RKO (cell line): Measurements from ENCODE around the gene KIF23.
"Not testable (repeated sequence)": the region's sequence is repeated elsewhere in the genome, so short reads cannot be mapped to it uniquely, and the experiment has no call there.

Experiments used
- DNase-seq: peaks from one replicate; pipeline ENCODE4 v3.0.0-alpha.2; 2016; ENCODE audit warnings: low spot score

The KIF23 gene

DNA sequence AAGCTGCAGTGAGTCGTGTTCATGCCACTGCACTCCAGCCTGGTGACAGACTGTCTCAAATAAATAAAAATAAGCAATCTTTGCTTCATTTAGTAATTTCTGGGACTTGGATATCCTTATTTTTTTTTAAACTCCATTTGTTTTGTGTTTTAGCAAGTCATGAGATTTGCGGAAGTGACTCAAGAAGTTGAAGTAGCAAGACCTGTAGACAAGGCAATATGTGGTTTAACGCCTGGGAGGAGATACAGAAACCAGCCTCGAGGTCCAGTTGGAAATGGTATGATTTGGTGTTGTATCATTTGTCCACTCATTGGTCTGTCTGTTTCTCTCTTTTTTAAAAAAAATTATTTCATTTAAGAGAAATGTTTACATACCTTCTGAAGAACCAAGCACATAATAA is 21.8 kb downstream of the KIF23 start:
- no peak for DNase-seq

DNA sequence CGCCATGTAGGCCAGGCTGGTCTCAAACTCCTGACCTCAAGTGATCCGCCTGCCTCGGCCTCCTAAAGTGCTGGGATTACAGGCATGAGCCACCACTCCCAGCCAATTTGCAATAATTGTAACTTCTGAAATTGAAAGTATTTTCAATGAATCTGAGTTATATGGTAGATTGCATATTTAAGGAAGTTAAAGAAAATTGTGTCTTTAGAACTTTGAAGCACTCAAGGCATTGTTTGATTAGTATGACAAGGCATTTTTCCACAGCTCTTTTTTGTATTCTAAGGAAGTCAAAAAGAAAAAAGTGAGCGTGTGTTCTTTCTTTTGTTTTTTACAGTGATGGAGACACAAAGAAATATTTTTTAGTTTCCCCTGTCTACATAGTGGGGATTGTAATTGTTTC is 22.8 kb downstream of the KIF23 start:
- DNase-seq: no peak

DNA sequence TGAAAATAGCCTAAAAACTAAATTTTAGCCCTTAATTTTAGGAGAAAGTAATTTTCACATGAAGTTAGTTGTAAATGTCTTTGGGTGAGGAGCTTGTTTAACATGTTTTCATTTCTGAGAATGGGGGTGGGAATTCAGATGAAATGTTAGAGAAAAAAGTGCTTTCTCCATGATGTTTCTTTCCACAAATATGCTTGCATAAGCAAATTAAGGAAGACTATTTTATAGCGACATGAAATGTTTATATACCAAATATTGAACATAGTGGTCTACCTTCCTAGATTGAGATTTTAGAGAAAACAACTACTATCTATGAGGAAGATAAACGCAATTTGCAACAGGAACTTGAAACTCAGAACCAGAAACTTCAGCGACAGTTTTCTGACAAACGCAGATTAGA is 25.5 kb downstream of the KIF23 start:
- no peak for DNase-seq

DNA sequence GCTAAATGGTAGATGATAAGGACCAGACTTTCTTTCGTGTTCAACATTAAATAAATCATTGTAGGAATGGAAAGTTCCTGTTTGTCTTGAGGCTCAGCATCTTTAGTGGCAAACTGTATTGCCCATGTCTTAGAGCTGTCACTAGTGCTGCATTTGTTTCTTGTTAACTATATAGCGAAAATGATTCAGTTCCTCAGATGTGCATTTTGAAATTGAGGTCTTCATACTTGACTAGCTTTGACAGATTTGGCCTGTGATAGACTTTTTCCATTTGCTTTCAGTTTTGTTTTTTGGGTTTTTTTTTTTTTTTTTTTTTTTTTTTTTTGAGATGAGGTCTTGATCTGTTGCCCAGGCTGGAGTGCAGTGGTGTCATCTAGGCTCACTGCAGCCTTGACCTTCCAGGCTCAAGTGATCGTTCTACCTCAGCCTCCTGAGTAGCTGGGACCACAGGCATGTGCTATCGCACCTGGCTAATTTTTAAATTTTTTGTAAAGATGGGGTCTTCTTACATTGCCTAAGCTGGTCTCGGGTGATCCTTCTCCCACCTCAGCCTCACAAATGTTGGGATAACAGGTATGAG is 29.0 kb downstream of the KIF23 start:
- no peak for DNase-seq

DNA sequence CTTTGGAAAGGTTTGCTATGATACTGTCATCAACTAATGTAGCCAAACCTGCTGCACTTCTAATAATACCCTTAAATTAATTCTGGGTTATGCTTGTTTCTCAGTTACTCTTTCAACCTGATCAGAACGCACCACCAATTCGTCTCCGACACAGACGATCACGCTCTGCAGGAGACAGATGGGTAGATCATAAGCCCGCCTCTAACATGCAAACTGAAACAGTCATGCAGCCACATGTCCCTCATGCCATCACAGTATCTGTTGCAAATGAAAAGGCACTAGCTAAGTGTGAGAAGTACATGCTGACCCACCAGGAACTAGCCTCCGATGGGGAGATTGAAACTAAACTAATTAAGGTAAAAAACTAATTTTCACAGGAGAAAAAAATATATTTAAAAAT is 30.5 kb downstream of the KIF23 start:
- no peak for DNase-seq

DNA sequence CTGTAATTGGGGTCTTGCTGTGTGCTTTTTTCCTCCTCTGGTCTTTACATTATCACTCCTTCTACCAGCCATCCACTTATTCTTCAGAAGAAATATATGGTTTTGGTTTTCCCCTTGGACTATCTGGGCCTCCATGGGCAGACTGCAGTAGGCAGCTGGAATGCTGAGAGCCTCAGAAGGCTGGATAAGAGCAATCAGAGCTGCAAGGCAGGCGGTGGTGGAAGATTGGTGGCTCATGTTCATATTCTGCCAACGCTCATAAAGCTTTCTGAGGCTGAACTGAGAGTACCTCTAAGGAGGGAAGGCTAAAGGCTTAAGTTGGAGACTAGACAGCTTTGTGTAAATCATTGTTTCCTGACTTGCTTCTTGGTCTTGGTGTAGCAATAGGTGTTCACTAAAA is 32.8 kb downstream of the KIF23 start:
- DNase-seq: no peak

DNA sequence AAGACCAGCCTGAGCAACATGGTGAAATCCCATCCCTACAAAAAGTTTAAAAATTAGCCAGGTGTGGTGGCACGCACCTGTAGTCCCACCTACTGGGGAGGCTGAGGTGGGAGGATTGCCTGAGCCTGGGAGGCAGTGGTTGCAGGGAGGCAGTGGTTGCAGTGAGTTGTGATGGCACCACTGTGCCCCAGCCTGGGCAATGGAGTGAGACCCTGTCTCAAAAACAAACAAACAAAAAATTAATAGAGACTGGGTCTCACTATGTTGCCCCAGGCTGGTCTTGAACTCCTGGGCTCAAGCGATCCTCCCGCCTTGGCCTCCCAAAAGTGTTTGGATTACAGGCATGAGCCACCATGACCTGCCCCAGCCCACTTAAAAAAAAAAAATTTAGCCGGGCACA is 36.1 kb downstream of the KIF23 start:
- DNase-seq: not testable (repeated sequence)

DNA sequence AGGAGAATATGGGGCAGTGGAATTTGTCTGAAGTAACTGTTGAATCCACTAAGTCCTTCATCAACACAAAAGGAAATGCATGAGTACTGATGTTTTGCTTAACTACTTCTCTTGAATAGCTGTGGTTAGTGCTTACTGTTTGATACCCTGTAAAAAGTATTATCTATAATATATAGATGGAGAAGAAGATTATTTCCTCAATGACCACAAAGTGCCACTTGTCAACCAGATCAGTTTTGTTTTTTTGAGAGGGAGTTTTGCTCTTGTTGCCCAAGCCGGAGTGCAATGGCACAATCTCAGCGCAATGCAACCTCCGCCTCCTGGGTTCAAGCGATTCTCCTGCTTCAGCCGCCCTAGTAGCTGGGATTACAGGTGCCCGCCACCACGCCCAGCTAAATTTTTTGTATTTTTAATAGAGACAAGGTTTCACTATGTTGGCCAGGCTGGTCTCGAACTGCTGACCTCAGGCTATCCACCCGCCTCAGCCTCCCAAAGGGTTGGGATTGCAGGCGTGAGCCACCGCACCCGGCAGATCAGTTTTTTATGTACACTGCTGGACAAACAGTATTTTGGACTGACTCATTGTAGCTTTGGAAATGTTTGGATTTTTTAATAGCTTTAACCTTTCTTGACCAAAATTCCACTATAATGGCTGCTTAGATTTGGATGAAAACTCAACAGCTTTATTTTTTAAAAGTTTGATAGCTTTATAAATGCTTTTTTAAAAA is 37.0 kb downstream of the KIF23 start:
- DNase-seq: peak; percentile 60

DNA sequence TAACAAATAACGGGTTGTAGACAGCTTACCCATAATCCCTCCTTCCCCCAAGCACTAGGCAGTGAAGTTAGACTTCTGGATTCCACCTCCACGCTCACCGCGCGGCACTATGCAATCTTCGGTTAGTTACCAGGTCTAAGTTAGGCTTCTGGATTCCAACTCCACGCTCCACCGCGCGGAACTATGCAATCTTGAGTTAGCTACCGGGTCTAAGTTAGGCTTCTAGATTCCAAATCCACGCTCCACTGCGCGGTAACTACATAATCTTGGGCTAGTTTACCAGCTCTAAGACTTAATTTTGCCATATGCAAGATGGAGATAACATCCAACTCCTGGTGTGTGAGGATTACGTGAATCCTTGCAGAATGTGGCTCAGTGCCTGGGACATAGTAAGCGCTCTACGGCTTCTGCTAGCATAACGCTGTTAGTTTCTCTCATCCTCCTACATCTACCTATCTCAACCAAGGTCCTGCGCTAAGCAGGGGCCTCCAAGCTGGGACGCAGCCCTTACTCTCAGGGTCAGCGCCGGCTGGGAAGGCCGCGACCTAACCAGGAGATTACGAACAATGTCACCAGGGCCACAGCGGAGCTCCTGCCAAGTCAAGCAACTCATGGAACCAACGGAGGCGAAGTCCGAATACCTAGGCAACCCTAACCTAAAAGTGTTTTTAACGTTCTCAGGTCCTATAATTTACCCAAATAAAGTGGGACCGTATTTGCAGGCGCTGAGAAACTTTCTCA is 38.0 kb downstream of the KIF23 start:
- peak; percentile 77 for DNase-seq

DNA sequence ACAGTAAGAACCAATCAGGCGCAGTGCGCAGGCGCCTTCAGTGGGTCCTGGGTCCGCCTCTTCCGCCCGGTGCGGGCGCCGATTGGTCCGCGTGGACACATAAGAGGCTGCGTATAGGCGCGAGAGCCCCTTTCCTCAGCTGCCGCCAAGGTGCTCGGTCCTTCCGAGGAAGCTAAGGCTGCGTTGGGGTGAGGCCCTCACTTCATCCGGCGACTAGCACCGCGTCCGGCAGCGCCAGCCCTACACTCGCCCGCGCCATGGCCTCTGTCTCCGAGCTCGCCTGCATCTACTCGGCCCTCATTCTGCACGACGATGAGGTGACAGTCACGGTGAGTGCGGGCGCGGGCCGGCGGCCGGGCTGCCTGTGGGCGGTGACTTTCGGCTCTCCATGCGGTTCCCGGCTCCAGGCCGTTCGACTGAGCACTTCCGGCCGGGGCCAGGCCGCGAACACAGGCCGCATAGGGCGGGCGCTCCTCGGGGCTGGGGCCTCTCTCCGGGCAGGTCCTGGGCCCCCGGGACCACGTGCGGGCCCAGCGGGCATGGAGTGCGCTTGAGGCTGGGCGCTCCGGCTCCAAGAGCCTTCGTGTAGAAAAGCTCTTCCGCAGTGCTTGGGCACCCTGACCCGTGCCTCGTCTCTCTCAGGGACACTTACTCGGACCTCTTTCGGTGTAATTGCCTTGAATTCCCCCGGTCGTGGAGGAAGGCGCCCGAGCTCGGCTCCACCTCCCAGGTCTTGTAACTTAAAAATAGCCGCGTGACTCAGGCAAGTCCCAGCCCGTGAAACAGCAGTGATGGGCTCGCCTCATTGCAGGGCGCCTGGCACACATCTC is 38.8 kb downstream of the KIF23 start, which contains the start of gene RPLP1:
Gene RPLP1, plus strand, starts transcription at position 127 of the 830 bp plus-strand sequence. Its CDS starts 131 bp downstream, at position 258.
- peak; percentile 95 for DNase-seq

DNA sequence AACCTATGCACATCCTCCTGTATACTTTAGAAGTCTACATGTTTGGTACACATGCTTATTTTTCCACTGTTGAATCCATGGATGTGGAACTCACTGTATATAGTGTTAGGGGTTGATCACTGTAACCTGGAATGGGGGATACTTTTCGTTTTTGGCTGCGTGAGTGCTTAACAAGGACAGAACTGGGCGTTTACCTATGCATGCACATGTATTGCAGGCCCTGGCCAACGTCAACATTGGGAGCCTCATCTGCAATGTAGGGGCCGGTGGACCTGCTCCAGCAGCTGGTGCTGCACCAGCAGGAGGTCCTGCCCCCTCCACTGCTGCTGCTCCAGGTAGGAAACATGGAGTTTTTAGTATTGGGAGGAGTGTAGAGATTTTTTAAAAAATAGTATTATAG is 40.8 kb downstream of the KIF23 start:
- no peak for DNase-seq

DNA sequence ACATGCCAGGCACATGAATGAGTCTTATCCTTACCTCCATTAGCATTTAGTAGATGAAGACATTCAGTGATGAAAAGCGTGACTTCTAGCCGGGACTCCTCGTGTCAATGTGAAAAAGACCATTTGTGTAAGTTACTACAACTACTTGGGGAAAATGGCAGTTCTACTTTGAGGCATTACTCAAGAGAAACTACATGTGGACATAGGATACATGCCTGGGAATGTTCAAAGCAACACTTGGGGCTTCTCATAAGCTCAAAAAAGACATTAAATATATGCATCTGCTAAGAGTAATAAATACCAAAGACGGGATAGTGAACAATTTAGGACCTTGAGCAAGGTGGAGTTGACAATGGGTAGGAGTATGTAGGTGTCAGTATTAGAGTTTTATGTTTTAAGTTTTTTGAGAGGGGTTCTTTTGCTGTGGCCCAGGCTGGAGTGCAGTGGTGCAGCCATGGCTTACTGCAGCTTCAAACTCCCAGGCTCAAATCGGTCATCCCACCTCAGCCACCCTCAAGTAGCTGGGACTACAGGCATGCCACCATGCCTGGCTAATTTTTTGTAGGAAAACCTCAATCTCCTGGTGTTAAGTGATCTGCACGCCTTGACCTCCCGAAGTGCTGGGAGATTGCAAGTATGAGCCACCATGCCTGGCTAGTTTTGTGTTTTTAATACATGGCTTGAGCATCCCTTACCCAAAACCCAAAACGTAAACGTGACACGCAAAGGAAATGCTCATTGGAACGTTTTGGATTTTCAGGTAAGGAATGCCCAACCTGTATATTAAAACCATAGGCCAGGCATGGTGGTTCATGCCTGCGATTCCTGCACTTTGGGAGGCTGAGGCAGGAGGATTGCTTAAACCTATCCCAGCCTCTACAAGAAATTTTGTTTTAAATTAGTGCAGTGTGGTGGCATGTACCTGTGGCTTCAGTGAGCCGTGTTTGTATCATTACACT is 42.3 kb downstream of the KIF23 start:
- no peak for DNase-seq

DNA sequence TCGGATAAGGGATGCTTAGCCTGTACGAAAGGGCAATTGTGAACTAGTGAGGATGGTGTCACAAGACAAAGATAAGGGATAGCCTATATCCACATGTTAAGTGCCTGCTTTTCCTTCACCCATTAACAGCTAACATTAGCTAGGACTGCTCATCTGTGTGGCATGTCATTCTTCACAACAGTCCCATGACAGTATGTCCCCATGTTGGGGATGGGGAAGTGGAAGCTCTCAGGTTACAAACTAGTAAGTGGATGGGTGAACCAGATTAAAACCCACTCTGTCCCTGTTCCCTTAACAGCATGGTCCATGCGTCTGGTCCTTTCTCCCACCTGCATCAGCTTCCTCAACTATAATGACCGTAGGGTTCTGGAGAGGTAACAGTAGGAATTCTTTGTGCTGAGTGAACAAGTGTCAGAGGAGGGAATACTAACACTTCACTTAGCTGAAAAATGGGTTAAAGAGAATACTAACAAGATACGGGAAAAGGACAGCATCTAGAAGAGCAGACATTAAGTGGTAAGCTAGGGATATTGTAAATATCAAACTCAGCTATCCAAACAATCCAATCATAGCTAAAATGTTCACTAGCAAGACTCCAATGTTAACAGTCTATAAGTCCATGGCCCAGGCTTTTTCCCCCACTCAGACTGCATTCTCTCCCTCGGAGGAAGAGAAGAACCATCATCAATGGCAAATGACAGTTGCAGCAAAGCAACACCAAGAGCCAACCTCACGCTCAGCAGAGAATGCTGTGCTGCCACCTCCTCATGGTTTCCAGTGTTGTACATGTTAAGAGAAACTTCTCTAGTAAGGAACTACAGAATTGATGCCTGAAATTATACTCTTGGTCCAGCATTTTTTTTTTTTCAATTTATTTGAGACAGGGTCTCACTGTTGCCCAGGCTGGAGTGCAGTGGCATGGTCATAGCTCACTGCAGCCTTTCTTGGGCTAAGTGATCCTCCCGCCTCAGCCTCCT is 43.4 kb downstream of the KIF23 start:
- DNase-seq: peak; percentile 60

DNA sequence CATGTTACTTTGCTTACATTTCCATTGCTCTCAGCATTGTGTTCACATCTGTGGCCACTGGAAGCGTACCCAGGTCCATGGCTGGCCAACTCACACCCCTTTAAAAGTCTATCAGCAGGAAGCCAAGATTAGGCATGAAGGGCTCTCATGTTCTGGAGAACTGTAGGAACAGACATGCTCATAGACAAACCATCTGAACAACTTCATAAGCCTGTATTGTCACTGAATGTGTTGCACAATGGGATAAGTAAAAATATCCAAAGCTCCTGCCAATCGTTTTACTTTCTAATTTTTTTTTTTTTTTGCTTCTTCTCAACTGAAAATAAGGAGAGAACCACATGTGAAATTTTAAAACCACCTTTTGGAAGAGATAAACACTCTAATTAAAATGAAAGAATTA is 44.9 kb downstream of the KIF23 start:
- no peak for DNase-seq

DNA sequence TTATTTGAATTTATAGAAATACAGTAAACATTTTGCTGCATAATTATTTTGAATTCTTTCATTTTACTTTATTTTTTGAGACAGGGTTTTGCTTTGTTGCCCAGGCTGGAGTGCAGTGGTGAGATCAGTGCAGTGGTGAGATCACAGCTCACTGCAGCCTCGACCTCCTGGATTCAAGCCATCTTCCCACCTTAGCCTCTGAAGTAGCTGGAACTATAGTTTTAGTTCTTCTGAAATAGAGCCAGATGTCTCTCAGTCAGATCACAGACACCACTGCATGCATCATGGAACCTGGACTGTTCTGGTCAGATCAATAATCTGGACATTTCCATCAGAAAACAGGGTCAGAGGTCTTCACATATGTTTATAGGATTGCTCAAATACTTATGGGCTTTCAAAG is 46.3 kb downstream of the KIF23 start:
- no peak for DNase-seq

DNA sequence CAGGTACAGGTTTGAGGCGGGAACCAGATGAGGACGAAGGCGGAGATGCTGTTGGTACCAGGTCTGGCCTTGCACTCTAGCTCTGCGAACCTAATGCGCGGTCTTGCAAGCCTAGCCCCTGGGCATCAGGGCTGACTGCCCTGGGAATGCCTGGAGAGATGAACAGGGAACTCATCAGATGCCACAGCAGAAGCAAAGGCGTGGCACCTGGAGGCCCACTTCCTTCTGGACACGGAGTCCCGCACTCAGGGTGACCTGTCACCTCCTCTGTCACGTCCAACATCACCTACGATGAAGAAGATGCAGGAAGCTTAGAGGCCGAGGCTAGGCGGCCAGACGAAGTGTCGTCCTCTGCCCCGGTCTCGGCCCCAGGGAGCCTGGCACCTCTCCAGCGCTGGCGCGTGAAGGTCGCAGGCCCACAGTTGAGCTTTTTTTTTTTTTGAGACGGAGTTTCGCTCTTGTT is 47.9 kb downstream of the KIF23 start:
- no peak for DNase-seq

DNA sequence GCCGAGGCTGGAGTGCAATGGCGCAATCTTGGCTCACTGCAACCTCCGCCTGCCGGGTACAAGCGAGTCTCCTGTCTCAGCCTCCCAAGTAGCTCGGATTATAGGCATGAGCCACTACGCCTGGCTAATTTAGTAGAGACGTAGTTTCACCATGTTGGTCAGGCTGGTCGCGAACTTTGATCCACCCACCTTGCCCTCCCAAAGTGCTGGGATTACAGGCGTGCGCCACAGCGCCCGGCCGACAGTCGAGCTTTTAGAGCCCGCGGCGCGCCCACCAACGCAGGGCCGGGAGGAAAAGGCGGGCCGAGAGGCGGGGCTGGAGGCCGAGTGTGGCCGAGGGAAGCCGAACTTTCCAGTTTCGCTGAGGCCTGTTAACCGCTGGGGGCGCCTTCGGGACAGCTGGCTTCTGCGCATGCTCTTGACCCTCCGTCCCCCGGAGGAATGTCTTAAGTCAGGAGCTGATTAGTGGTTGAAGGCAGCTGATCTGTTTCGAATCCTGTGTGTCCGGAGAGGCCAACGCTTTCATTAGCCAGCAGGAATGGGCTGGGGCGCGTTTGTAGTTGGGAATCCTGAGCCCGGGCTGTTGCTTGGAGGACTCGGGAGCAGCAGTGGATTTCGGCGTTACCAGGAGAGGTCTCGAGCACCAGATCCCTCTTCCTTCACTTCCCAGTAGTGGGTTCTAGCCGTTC is 48.5 kb downstream of the KIF23 start:
- DNase-seq: peak; percentile 98

DNA sequence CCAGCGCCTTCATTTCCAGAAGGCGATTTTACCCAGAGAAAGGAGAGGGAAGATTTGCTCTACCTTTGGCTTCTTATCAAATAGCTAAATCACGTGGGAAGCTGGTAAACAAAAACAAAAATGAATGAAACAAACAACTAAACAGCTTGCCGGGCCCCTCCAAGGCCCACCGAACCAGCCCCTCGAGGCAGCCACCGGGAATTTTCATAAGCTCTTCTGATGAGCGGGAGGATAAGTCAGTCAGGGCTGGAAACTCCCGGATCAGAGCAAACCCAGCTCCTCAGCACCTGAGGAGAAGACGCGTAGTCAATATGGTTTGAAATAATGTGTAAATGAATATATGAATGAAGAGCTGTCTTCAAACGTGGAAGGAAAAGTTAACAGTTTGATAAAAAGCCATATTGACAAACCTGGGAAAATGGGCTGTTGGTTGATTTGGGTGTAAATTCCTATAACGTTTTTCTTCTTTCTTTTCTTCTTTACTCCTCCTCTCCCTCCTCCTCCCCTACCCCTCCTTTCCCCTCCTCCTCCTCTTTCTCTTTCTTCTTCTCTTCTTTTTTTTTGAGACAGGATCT is 49.1 kb downstream of the KIF23 start:
- no peak for DNase-seq

DNA sequence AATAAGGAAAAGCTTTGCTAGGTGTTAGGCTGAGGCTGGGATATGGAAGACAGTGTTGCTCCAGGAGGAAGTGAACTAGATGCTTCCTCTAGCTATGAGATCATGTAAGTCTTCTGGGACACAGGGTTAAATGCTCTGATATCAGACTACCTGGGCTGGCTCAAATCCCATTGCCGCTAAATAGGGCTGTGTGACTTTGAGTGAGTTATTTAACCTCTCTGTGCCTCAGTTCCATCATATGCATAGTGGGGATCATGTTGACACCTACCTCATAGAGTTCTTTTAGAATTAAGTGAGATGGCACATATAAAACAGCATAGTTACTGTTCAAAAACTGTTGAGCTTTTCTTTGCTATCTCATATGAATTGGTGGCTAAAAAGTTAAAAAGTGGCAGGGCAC is 51.1 kb downstream of the KIF23 start:
- no peak for DNase-seq
